ENCODE measurements around the gene CAMKV.
A peak's percentile ranks its signal among the peaks of the same experiment; 100 is the strongest.
"Not testable (repeated sequence)": the region's sequence is repeated elsewhere in the genome, so short reads cannot be mapped to it uniquely, and the experiment has no call there.

Gene CAMKV

DNA sequence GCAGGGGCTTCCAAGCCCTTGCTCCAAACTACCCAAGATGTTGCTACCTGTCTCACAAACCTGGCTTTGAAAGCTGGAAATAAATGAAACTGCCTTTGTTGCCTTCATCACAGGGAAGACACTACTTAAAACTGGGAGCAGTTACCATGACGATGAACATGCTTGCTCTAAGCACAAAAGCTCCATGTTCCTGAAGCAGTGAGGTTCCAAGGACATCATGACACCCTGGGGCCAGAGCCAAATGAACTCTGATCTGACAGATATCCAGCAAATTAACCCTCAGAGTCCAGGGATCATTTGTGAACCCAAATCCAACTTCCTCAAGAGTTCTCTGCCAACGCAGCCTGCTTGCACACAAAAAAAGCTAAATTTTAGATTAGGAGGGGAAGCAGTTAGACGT is 24.0 kb downstream of the CAMKV start:
- no peak for DNase-seq

DNA sequence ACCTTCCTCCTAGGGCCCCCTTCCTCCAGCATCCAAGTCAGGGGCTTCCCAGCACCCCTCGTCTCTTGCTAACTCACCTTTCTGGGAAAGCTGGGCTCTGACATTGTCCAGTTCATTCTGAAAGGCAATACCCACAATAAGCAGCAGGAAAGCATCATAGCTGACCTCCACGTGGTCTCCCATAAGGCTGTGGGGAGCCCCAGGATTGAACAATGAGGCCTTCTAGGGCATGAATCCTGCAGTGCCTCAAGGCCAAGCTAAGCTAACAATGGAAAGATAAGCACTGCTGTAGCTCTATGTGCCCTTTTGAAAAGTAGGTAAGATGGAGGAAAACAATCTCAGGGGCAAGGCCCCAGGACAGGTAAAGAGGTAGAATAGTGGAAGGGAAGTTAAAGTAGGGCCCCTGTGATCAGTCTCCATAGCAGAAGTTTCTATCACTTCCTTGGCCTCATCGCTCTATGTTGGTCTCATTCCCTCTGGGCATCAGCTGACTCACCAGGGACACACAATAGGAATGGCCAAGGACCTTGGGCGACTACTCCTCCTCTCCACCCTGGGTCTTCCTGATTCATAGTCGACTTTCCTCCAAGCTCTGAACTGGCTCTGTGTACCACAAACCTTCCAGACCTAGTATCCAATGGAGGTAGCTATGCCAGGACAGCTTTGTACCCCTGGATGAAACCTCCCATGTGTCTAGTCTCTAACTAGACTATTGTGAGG is 25.1 kb downstream of the CAMKV start:
- DNase-seq: no peak

DNA sequence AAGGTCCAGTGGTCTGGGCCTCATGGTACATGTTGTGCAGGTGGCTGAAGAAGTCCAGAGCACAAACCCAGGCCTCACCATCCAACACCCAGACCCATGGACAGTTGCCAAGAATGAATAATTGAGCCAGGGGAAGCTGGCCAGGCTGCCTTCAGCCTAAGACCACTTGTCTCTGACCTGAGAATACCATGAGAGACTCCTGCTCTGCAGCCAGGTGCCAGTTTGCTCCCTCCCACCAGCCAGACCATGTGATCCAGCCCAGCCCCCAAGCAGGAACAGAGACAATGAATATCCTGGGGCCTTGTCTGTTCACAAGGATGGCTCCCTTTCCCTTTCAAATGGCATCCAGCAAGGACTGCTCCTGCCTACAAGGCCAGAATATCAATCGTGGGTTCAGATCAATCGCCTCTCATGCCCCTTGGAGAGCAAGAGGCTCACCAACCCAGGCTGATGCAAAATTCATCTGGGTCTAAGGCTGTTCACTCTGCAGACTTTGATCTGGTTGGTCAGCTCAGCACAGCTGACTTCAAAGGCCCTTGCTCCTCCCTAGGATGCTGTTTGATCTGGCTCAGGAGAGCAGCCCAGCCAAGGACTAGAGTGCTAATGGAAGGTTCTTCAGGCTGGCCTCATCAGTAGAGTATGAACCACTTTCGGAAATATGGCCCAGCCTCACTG is 26.7 kb downstream of the CAMKV start:
- DNase-seq: no peak

GRCh38 chr3:49841806-49842205 is 27.9 kb downstream of the CAMKV start:
- DNase-seq: no peak

DNA sequence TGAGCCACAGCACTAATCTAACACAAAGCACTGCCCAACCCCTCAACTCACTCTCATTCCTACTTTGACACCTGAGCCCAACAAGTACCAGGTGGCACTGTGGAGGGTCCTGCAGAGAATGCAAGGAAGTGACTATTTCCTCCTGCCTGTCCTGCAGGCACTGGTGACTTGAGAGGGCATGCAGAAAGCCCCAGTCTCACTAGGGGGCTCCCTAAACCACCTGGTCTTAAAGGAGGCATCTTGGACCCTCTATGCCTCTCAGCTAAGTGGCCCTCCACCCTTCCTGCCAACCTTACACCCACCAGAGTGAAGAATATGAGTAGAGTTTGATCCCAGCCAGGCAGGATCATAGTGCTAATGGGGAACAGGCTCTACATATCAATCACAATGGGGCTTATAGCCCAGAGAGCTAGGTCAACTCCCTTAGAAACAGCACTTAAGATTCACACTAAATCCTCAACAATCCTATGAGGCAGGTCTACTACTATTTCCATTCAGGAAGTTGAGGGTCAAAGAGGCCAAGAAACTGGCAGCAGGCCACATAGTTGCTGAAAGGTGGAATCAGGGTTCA is 28.5 kb downstream of the CAMKV start:
- DNase-seq: no peak

- no peak for DNase-seq
These were observed 29.3 kb downstream of the CAMKV start for GRCh38 chr3:49840388-49840787.

- DNase-seq: peak; percentile 74 to 82
These were observed 30.4 kb downstream of the CAMKV start for GRCh38 chr3:49839193-49839809.

DNA sequence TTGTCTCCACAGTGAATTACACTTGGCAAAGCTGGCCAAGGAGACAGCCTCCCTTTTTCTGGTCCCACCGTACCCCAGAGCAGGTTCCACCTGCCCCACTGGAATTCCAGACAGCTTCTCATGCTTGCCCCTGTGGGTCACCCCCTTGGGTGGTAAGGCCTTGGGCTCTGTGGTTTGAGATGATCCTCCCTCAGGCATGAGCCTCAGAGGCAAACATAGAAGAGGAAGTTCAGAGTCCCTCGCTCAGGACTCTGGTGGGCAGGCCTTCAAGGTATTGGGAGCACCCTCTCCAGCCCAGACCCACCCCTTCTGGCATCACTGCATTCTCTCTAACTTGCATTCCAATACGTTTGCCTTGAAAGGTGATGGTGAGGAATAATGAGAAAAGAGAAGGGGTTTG is 38.4 kb downstream of the CAMKV start:
- no peak for DNase-seq

DNA sequence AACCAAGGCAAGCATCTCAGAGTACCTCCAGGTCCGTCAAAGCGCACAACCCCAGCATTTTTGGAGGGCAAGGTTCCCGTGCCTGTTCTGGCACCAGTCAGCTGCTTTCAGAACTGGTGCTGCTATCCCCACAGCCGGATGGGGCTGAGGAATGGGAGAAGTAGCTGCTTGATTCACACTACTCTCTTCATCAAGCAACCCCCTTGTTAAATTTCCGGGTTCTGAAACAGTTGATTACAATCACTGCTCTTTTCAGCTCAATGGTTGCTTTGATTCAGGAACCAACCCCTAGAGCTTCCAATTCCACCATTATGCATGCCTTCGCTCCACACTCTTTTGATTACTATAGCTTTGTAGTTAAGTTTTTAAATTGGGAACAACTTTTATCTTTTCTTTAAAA is 43.7 kb downstream of the CAMKV start:
- DNase-seq: no peak

DNA sequence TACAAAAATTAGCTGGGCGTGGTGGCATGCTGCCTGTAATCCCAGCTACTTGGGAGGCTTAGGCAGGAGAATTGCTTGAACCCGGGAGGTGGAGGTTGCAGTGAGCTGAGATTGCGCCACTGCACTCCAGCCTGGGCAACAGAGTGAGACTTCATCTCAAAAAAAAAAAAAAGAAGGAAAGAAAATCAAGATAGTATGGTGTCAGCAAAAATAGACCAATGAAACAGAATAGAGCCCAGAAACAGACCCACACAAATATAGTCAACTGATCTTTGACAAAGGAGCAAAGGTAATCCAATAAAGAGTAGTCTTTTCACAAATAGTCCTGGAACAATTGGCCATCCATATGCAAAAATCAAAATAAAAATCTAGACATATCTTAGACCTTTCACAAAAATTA is 46.6 kb downstream of the CAMKV start:
- not testable (repeated sequence) for DNase-seq

- peak; percentile 17 to 28 for DNase-seq
These were observed 56.1 kb downstream of the CAMKV start, which contains the start of gene UBA7 for GRCh38 chr3:49813497-49814174. Gene UBA7 (minus strand): TSS chr3:49813953. CDS start chr3:49813787, 166 bp downstream.

DNA sequence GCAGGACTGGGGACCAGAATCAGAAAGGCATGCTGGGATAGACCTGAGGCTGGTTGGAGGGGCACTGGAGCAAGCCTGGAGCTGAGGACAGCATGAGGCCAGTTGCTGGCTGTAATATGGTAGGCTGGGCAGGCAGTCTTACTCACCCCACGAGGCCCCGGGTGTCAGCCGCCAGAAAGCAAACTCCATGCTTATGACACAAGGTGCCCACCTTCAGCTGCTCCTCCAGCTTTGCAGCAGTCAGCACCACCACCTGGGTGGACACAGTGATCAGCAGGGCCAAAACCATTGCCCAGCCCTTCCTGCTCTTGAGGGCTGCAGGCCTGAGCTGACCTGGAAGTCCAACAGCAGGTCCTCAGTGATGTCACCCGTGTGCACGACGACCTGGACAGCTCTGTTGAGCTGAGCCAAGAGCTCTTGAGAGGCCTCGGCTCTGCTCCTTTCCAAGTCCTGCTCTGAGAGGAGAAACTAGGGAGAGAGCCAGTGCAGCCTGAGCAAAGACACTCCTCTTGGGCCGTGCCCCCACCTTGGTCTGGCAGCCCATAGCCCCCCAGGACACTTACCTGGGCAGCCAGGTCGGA is 56.7 kb downstream of the CAMKV start:
- no peak for DNase-seq

Data from activated CD4-positive, alpha-beta T cell treated with anti-CD3 and anti-CD28 coated beads for 4 hours (primary cell).